Right forelimb (tissue), 1 donor: Measurements from ENCODE around the gene C6orf89.

Experiments used
- DNase-seq: peaks from one replicate; pipeline ENCODE4 v3.0.0-alpha.2; 2018

The C6orf89 gene

GRCh38 chr6:36970892-36971842 is 85.4 kb downstream of the C6orf89 start:
- DNase-seq, result no peak

GRCh38 chr6:36971921-36972673 is 86.3 kb downstream of the C6orf89 start:
- no peak for DNase-seq

GRCh38 chr6:36973190-36973589 is 87.4 kb downstream of the C6orf89 start:
- DNase-seq, result no peak

- DNase-seq, result no peak
These were observed 87.9 kb downstream of the C6orf89 start for GRCh38 chr6:36973647-36974046.

GRCh38 chr6:36975231-36976006 is 89.7 kb downstream of the C6orf89 start:
- no peak for DNase-seq

- DNase-seq, result no peak
These were observed 90.2 kb downstream of the C6orf89 start for GRCh38 chr6:36976007-36976264.

- no peak for DNase-seq
These were observed 90.8 kb downstream of the C6orf89 start for GRCh38 chr6:36976509-36976908.

- DNase-seq, result no peak
These were observed 91.2 kb downstream of the C6orf89 start for GRCh38 chr6:36976931-36977330.

- DNase-seq, result no peak
These were observed 91.8 kb downstream of the C6orf89 start for GRCh38 chr6:36977470-36977941.
